ENCODE data around the gene GDE1.

The GDE1 gene
- long read RNA-seq, transcript GDE1-203 (6 exons, 2,238 nt) = minor isoform, 122 of 615 reads
- long read RNA-seq, transcript GDE1-201 (6 exons, 2,958 nt) = major isoform, 466 of 615 reads
- long read RNA-seq, partial matches to known transcripts = 3 of 615 reads
- long read RNA-seq, other reads (novel, unspliced or antisense) = 24 of 615 reads

- peak within 1 kb of the TSS; percentile 71 for H3K27ac ChIP-seq (replicated peaks)
- DNase-seq (ENCODE audit: low read depth in 1 of 2, low spot score in 1 of 2) = peak; percentile 80 to 93
- no peaks in the 10 kb centered on the region for H3K27me3 ChIP-seq (ENCODE audit: insufficient read depth, poor library complexity, severe bottlenecking)
- TF ChIP-seq GABPA (IDR thresholded peaks at IDR 0.05; ENCODE audit: low read depth) (no peak), POLR2AphosphoS5 (IDR thresholded peaks at IDR 0.05; ENCODE audit: low read depth) (peak; percentile 64), SPI1 (IDR thresholded peaks at IDR 0.05; ENCODE audit: borderline replicate concordance, low read depth) (peak; percentile 85), CTCF (IDR thresholded peaks at IDR 0.05; ENCODE audit: insufficient read depth, low read length) (no peak)
- TF ChIP-seq, protein P1, sequence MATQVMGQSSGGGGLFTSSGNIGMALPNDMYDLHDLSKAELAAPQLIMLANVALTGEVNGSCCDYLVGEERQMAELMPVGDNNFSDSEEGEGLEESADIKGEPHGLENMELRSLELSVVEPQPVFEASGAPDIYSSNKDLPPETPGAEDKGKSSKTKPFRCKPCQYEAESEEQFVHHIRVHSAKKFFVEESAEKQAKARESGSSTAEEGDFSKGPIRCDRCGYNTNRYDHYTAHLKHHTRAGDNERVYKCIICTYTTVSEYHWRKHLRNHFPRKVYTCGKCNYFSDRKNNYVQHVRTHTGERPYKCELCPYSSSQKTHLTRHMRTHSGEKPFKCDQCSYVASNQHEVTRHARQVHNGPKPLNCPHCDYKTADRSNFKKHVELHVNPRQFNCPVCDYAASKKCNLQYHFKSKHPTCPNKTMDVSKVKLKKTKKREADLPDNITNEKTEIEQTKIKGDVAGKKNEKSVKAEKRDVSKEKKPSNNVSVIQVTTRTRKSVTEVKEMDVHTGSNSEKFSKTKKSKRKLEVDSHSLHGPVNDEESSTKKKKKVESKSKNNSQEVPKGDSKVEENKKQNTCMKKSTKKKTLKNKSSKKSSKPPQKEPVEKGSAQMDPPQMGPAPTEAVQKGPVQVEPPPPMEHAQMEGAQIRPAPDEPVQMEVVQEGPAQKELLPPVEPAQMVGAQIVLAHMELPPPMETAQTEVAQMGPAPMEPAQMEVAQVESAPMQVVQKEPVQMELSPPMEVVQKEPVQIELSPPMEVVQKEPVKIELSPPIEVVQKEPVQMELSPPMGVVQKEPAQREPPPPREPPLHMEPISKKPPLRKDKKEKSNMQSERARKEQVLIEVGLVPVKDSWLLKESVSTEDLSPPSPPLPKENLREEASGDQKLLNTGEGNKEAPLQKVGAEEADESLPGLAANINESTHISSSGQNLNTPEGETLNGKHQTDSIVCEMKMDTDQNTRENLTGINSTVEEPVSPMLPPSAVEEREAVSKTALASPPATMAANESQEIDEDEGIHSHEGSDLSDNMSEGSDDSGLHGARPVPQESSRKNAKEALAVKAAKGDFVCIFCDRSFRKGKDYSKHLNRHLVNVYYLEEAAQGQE (IDR thresholded peaks at IDR 0.05; ENCODE audit: insufficient replicate concordance, low read depth) = no peak
- peak within 1 kb of the TSS; percentile 97 for H3K4me3 ChIP-seq (replicated peaks; ENCODE audit: insufficient read depth, low read length)
These were observed at the start of gene GDE1 for GRCh38 chr16:19521471-19522396. GDE1 (minus strand) TSS chr16:19522098; CDS start chr16:19521964, 134 bp downstream.

- Histone ChIP-seq H3K27ac (replicated peaks) (no peak overlapping the region), H3K4me3 (replicated peaks; ENCODE audit: insufficient read depth, low read length) (no peak overlapping the region), H3K27me3 (ENCODE audit: insufficient read depth, poor library complexity, severe bottlenecking) (no peaks in the 10 kb centered on the region)
- no peak for TF ChIP-seq SPI1 (IDR thresholded peaks at IDR 0.05; ENCODE audit: borderline replicate concordance, low read depth)
- TF ChIP-seq GABPA (IDR thresholded peaks at IDR 0.05; ENCODE audit: low read depth) = no peak
- no peak for DNase-seq (ENCODE audit: low read depth in 1 of 2, low spot score in 1 of 2)
These were observed 45.7 kb upstream of the GDE1 start for GRCh38 chr16:19567560-19567959.

DNA sequence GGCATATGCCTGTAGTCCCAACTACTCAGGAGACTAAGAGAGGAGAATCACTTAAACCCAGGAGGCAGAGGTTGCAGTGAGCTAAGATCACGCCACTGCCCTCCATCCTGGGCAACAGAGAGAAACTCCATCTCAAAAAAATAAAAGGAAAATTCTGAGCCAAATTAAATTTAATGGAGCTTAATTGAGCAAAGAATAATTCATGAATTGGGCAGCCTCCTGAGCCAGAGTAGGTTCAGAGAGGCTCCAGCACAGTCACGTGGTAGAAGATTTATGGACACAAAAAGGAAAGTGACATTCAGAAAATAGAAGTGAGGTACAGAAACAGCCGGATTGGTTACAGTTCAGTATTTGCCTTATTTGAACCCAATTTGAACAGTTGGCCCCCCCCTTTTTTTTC is 44.5 kb upstream of the GDE1 start:
- Histone ChIP-seq H3K27ac (replicated peaks) (no peak overlapping the region), H3K27me3 (ENCODE audit: insufficient read depth, poor library complexity, severe bottlenecking) (no peaks in the 10 kb centered on the region), H3K4me3 (replicated peaks; ENCODE audit: insufficient read depth, low read length) (no peak overlapping the region)
- TF ChIP-seq CTCF (IDR thresholded peaks at IDR 0.05; ENCODE audit: insufficient read depth, low read length) (no peak), POLR2AphosphoS5 (IDR thresholded peaks at IDR 0.05; ENCODE audit: low read depth) (no peak), GABPA (IDR thresholded peaks at IDR 0.05; ENCODE audit: low read depth) (no peak), SPI1 (IDR thresholded peaks at IDR 0.05; ENCODE audit: borderline replicate concordance, low read depth) (no peak)
- TF ChIP-seq, protein P1 (IDR thresholded peaks at IDR 0.05; ENCODE audit: insufficient replicate concordance, low read depth) = no peak
- DNase-seq (ENCODE audit: low read depth in 1 of 2, low spot score in 1 of 2) = no peak

DNA sequence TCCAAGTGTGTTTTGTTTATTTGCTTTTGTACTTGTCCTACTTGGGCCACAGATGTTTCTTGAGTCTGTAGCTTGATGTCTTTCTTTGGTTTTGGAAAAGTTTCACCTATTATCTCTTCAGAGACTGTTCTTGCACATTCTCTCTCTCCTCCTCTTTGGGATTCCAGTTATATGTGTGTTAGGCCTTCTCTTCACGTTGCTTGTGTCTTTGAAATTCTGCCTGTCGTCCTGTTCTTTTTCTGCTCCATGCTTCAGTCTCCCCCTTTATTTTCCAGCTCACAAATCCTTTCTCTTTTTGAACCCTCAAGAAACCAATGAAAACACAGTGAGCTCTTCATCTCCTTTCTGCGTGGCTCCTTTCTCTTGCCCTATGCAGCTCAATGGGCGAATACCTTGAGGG is 41.5 kb upstream of the GDE1 start:
- Histone ChIP-seq H3K27ac (replicated peaks) (no peak overlapping the region), H3K4me3 (replicated peaks; ENCODE audit: insufficient read depth, low read length) (no peak overlapping the region), H3K27me3 (ENCODE audit: insufficient read depth, poor library complexity, severe bottlenecking) (no peaks in the 10 kb centered on the region)
- DNase-seq (ENCODE audit: low read depth in 1 of 2, low spot score in 1 of 2) = no peak
- TF ChIP-seq GABPA (IDR thresholded peaks at IDR 0.05; ENCODE audit: low read depth) (no peak), CTCF (IDR thresholded peaks at IDR 0.05; ENCODE audit: insufficient read depth, low read length) (no peak), POLR2AphosphoS5 (IDR thresholded peaks at IDR 0.05; ENCODE audit: low read depth) (no peak), SPI1 (IDR thresholded peaks at IDR 0.05; ENCODE audit: borderline replicate concordance, low read depth) (no peak)
- TF ChIP-seq, protein P1 (IDR thresholded peaks at IDR 0.05; ENCODE audit: insufficient replicate concordance, low read depth) = no peak
